B cell (primary cell): ENCODE data around the gene CAPN12.

Experiments used
- EZH2 ChIP-seq: IDR thresholded peaks from 2 replicates; pipeline ENCODE4 v1.6.1; 2012; ENCODE audit warnings: borderline replicate concordance, low read depth, mild to moderate bottlenecking, moderate library complexity, low read length; ENCODE audit not compliant: insufficient read depth, poor library complexity, severe bottlenecking
- TF ChIP-seq, protein P1 (sequence below): fragments of 200-600 bp; IDR thresholded peaks from one replicate; pipeline ENCODE4 v1.8.0; 2022; ENCODE audit warnings: antibody characterized with exemption, mild to moderate bottlenecking

DNA sequence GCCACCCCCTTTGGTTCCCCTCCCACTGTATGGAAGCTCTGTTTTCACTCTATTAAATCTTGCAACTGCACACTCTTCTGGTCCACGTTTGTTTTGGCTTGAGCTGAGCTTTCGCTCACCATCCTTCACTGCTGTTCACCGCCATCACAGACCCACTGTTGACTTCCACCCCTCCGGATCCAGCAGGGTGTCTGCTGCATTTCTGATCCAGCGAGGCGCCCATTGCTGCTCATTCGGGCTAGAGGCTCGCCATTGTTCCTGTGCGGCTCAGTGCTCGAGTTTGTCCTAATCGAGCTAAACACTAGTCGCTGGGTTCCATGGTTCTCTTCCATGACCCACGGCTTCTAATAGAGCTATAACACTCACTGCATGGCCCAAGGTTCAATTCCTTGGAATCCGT is 54.1 kb downstream of the CAPN12 start:
- TF ChIP-seq, protein P1, sequence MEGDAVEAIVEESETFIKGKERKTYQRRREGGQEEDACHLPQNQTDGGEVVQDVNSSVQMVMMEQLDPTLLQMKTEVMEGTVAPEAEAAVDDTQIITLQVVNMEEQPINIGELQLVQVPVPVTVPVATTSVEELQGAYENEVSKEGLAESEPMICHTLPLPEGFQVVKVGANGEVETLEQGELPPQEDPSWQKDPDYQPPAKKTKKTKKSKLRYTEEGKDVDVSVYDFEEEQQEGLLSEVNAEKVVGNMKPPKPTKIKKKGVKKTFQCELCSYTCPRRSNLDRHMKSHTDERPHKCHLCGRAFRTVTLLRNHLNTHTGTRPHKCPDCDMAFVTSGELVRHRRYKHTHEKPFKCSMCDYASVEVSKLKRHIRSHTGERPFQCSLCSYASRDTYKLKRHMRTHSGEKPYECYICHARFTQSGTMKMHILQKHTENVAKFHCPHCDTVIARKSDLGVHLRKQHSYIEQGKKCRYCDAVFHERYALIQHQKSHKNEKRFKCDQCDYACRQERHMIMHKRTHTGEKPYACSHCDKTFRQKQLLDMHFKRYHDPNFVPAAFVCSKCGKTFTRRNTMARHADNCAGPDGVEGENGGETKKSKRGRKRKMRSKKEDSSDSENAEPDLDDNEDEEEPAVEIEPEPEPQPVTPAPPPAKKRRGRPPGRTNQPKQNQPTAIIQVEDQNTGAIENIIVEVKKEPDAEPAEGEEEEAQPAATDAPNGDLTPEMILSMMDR: no peak
- TF ChIP-seq EZH2: no peak
